Fibroblast of lung (primary cell): Measurements from ENCODE around the gene POU3F1.

Source experiments
- EZH2 ChIP-seq: IDR thresholded peaks from 2 replicates; pipeline ENCODE4 v1.5.1; 2012; ENCODE audit warnings: low read length, control low read depth, mild to moderate bottlenecking; ENCODE audit errors: missing control alignments
- TF ChIP-seq, protein P1 (sequence below), 2 donors: IDR thresholded peaks in 1 of 2; conservative IDR thresholded peaks in 1 of 2; 1 replicate in 1 of 2; 2 replicates in 1 of 2; pipeline ENCODE4 v1.5.1; 2011 to 2012; ENCODE audit warnings: low read length in 2 of 2, control low read depth in 1 of 2, inconsistent platforms in 1 of 2, low read depth in 1 of 2, mild to moderate bottlenecking in 1 of 2

DNA sequence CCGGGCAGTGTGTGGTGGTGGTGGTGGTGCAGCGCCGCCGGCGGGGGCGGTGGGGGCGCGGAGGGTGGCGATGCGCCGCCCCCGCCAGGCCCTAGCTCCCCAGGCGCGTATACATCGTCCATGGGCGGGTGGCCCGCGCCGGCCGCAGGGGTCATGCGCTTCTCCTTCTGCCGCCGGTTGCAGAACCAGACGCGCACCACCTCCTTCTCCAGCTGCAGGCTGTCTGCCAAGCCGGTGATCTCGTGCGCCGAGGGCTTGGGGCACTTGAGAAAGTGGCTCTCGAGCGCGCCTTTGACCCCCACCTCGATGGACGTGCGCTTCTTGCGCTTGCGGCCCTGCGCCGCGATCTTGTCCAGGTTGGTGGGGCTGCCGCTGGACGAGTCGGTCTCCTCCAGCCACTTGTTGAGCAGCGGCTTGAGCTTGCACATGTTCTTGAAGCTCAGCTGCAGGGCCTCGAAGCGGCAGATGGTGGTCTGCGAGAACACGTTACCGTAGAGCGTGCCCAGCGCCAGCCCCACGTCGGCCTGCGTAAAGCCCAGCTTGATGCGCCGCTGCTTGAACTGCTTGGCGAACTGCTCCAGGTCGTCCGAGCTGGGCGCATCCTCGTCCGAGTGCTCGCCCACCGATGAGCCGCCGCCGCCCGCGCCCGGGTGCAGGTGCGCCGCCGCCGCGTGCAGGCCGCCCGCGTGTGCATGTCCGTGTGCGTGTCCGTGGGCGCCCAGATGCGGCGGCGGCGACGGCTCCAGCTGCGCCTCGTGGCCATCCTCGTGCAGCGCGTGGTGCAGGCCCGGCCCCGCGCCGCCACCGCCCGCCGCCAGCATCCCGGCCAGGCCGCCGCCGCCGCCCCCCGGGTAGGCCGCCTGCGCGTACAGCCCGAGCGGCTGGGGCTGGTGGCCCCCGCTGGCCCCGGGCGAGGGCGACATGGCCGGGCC is 926 bp downstream of the POU3F1 start:
- TF ChIP-seq, protein P1, sequence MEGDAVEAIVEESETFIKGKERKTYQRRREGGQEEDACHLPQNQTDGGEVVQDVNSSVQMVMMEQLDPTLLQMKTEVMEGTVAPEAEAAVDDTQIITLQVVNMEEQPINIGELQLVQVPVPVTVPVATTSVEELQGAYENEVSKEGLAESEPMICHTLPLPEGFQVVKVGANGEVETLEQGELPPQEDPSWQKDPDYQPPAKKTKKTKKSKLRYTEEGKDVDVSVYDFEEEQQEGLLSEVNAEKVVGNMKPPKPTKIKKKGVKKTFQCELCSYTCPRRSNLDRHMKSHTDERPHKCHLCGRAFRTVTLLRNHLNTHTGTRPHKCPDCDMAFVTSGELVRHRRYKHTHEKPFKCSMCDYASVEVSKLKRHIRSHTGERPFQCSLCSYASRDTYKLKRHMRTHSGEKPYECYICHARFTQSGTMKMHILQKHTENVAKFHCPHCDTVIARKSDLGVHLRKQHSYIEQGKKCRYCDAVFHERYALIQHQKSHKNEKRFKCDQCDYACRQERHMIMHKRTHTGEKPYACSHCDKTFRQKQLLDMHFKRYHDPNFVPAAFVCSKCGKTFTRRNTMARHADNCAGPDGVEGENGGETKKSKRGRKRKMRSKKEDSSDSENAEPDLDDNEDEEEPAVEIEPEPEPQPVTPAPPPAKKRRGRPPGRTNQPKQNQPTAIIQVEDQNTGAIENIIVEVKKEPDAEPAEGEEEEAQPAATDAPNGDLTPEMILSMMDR (conservative IDR thresholded peaks at IDR 0.05 in 1 of 2, IDR thresholded peaks at IDR 0.05 in 1 of 2; ENCODE audit: low read depth in 1 of 2, low read length in 2 of 2) = no peak
- TF ChIP-seq EZH2 = peak; percentile 99
